GM19455 (cell line): Measurements from ENCODE around the gene GALNT18.

Experiments
- ATAC-seq: cut with Tn5 transposase; IDR thresholded peaks from one replicate; pipeline ENCODE4 v1.9.1; 2021; ENCODE audit not compliant: unreplicated experiment

Gene GALNT18

DNA sequence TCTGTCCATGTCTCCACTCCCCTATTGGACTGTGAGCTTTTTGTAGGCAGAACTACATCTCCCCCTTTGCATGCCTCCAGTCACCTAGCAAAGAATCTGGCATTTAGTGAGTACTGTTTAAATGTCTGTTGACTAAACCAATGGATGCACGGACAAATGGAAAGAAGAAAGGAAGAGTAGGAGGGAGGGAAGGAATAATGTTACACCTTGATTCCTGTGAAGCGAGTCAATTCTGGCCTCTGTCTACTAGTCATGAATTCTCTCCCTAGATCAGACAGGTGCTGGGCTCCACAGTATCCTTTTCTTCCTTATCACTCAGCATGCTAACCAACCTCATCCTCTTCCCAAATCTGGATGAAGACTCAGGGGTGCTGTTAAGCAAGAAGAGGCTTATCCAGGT is 33.6 kb downstream of the GALNT18 start:
- no peak for ATAC-seq

DNA sequence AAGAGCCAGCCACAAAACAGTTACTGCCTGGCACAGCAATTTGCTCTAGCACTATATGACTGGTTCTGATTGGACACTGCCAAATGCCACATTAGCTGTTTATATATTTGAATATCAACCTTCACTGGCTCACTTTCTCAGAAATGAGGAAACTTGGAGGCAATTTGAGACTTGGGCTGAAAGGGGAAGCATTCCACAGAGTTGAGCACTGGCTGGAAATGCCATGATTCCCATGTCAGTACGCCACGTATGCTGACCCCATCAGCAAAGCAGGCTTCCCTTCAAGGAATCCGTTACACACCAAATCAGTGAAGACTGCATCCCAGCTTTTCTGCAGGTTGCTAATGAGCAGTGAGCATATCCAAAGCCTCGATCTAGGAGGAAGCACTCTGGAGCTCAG is 34.7 kb downstream of the GALNT18 start:
- ATAC-seq, result no peak

DNA sequence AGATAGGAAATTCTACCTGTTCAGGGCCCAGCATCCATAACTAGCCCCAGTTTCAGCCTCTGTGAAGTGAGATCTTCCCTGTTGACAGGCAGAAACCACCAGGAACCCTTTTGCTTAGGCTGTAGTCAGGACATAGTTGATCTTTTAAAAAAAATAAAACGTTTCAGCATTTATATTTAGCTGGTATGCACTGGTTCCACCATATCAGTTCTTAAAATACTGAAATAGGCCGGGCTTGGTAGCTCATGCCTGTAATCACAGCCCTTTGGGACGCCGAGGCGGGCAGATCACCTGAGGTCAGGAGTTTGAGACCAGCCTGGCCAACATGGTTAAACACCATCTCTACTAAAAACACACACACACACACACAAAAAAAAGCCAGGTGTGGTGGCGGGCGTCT is 35.3 kb downstream of the GALNT18 start:
- ATAC-seq, result no peak

DNA sequence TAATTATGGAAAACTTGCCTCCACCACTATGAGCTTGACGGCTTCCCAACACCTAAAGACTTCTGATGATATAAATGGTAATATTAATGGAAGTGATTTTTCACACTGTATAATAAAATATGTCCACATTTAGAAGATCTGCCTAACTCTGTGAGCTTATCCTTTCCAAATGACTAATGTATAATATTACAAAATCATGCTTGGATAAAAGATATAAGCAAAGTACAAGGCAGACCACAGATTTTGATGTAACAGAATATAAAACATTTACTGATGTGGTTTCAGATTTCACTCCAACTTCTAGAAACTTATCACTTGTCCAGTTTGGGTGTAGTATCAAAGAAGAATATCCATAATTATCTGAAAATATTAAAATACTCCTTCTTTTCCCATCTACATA is 36.9 kb downstream of the GALNT18 start:
- ATAC-seq, result no peak

DNA sequence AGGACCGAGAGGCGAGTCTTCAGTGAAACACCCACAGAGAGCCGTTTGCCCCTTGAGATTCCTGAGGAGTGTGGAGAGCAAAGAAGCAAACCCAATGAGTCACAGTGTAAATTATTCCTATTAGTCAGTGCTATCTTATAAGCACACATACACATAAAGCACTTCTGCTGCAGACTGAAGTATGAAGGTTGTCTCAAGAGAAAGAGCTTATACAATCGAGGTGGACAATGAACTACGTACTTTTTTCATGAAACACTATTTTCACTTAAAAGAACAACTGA is 37.3 kb downstream of the GALNT18 start:
- no peak for ATAC-seq

DNA sequence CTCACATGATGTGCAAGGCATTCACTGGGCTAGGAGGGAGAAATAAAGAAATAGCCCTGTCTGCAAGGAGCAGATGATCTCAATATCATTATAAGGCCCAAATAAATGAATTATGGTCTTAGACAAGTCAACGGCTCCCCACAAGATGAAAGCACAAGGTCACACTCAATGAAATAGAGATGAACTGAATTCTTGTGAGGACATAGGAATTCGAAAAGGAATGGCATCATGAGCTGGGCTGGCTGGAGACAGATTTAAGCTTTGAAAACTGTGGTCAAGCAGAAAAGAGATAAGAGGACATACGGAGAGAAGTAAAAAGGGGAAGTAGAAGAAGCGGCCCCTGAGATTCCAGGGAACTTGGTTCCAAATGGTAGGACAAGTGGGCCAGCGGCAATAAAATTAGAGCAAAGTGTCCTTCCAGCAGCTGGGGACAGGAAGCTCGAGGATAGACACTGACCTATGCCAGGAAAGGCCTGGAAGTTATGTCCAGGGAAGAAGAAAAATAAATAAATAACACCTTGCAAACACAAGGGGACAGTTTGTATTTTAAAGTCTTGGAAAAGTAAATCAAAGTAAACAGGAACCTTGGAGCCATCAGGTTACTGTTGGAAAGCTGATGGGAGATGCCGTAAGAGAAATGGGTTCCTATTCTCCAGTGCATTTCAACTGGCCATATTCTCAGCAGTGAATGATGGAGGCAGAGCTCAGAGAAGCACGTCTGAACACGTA is 37.8 kb downstream of the GALNT18 start:
- no peak for ATAC-seq

DNA sequence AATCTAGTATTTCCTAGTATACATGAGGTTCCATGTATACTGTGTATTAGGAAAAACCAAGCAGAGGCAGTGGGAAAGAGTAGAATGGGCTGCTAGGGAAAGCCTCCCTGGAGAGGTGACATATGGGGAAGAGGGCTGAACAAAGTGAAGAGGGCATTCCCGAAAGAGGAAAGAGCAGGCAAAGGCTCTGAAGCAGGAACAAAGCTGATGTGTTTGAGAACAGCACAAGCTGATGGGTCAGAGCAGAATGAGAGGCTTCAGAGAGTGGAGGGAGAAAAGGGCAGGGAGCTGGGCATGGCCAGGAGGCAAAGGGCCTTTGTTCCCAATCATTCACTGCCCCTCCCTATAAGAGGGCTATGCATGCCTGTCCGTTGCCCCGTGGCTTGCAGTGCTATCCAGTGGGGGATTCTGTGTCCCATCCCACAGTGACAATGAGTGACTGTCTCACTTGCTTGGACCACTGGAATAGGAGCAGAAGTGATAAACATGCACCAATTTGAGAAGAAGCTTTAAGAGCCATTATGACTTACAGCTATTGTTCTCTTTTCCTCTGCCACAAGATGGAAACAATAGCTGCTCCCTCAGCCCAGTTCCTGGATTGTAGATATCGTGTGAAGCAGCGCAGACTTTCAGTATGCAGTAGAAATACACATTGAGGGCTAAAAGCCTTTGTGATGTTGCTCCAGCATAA is 39.6 kb downstream of the GALNT18 start:
- ATAC-seq, result no peak

DNA sequence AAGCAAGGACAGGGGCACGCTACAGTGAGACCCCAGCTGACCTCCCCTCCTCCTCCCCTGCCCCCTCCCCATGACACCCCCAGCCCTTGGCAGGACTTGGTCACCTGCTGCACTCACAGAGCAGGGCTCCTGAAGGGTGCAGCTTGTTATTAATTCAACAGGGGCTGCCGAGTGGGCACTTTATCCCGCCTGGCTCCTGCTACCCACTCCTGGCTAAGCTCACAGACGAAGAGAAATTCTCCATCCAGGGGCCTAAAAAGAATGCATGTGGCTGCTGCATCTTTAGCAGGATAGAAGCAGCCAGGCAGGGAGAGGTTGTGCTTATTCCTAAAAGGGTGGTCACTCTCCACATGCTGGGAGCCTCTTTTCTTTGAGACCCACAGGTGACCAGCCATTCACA is 40.3 kb downstream of the GALNT18 start:
- ATAC-seq, result no peak

DNA sequence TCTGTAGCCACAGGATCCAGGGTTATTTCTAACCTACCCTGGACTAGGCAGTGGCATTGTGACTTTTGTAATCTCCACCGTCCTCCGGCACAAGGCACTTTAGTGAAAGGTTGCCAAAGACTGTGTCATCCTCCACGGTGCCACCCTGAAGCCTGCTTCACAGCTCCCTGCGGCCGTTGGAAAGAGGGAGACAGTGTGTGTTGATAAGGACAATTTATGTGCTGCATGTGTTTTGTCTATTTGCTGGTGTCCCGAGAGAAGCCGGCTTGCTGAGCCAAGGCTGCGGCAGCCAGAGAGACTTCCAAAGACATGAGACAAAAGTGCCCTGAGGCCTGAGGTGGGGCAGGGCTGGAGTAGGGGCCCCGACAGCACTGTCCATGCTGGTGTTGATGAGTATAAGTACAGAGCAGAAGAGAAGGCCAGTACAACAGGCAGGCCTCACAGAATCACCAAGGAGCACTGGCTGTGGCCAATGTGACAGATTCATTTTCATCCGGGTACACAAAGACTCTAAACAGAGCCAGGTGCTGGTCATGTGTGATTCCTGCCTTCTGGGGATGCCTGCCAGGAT is 40.9 kb downstream of the GALNT18 start:
- no peak for ATAC-seq

DNA sequence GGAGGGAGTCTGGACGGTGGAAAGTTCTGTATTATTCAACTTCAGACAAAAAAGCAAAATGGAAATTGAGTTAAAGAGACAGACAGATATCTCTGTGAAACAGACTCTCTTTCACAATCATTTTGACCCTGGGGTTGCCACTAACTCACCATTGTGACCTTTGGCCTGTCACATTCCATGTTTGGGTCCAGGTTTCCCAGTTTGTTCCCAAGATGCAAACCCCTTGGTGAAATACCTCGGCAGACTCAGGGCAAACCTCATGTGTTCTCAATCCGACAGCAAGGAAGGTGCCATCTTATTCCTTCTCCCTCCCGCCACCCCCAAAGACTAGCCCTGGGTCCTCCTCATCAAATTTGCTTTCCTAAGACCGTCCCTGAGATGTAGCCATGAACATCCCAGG is 41.8 kb downstream of the GALNT18 start:
- no peak for ATAC-seq

DNA sequence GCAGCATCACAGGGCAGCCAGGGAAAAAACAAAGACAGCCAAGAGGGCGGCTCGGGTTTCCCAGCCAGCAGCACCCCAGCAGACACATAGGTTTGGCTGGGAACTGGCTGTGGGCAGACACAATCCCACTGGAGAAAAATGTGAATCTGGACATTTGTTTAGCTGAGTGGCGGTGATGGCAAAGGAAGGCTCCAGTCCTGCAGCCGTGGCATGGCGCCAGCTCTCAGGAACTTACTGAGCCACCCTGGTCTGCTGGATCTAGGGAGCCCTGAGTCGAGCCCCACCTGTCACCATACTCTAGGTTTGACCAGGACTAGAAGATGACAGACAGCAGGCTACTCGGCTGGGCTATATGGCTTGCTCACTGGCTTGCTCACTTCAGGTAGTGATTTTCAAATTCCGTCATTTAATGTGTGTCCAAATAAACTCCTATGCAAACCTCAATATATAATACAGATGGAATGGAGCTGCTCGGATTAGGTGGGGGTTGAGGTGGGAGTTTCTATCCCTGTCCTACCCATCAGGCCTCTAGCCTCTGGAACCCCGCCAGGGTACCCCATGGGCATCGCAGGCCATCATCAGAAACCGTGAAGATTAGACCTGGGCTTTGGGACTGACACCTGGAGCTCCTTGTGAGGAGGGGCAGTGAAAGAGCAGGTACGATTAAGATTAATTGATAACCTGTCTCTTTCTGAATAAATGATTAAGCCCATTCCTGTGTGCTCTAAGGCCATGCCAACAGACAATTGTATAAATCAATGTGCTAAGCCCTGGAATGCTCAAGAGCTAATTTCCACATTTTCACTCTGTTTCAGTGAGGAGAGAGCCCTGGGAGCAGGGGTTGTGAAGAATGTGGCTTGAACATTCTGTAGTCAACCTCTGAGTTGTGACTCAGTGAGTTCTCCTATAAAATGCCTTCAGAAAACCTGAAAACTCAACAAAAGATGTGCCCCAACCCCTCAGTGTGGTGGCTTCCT is 42.5 kb downstream of the GALNT18 start:
- no peak for ATAC-seq

DNA sequence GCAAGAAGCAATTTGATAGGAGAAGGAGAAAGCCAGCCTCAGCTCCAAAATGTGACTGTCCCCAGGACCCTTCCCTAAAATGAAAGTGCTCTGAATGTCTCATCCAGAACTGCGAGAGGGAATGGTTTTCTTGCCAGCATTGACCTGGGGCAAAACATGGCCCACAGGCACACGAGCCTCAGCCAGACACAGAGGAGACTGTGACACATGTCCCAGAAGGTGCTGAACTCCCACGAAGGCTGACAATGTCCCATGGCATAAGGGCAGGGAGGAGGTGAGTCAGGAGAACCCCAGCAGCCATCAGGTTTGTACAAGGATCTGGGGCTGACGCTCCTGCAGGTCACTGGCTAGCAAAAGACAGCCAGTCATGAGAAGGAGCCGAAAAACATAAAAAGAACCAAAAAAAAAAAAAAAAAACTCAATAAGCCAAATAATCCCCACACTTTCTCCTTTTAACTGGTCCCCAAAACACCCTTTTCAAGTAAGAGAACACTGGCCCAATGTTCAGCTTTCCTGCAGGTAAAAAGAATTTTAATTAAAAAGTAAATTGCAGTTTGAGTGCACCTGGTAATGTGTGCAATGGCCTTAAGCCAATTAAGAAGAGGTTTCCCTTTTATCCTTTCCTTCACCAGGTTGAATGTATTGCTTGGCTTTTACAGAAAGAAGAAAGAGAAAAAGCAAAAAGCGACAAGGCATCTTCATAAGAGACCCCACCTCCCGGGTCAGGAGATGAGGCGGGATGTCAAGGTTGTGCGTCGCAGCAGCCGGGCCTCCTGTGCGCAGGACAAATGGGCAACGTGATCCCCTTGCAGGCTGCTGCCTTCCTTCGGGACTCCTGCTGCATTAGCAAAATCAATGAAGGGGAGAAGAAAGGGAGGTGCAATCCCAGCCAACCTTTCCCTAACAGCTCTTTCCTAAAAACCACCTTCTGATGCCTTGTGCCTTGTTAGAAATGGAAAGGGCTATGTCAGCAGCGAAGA is 43.6 kb downstream of the GALNT18 start:
- ATAC-seq, result no peak

DNA sequence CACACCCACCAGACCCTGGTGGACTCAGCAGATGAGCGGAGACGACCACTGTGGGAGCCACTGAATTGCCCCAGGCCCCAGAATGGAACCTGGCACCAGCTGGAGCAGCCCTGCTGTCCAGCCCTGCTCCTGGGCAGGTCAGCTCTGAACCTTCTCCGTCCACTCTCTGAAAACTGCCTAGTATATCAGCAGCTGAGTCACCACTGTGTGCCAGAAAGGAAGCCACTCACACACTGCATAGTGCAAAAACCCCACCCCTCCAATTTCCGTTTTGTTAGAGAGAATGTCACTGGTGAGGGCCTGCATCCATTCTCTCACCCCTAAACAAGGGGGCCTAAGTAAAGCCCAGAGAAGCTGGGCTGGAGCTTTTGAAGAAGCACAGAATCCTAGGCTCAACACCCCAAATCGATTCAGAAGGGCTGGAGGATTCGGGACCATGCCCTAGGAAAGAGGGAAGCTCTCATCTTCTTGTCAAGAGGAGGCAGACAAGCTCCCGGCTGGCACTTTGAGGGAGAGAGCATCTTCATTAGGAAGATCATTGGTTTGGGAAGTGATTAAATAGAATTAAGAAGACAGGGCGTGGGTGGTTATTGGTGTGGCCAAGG is 44.5 kb downstream of the GALNT18 start:
- no peak for ATAC-seq

DNA sequence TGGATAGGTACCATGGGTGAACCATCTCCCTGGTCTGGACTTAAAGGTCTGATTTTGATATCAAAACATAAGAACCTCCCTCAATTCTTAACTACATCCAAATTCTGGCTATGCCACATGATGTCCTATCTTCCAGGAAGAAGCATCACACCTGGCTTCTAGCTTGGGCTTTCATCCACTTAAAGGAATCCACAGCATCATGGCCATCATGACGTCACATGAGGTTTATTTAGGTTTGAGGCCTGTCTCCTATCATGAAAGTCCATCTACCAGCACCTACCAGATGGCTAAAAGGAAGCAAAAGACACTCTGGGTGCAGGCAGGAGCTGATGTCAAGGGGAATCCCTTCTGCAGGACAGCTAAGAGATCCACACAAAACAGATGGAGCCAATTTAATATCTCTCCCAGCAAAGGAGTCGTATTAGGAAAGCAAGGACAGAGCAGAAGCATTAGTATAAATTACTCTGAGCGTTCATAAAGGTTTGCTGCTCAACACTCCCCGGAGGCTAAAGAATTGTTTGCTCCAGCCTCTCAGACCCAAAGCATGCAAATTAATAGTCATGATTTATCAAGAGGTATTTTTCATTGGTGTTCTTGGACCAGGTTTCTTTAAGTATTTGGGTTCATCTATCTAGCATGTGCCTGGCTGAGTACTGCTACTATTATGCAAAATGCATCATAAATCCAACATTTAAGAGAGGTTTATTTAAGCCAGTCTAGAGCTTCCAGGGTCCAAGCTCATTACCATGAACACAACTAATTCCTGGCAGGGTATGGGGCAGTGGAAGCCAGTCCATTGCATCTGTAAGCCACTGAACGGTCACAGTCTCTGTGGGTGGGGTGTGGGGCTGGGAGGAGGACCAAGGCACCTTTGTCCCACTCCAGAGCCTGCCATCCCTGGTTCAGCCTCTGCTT is 47.2 kb downstream of the GALNT18 start:
- ATAC-seq, result no peak

DNA sequence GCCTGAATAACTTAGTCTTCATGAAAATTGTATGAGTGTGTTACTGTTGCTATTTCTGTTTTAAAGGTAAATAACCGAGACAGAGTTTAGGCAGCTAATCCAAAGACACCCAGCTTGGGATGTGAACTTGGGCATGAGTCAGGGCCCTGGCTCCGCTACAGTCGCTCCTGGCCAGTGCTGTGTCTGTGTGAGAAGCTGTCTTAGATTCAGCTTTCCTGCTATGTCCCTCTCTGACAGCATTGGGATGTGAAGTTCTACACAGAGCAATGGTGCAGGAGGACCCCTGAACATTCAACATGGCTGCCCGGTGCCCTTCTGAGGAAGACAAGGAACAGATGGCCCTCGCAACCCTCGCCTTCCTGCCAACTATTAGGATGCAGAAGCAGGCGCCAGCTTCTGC is 49.4 kb downstream of the GALNT18 start:
- ATAC-seq, result no peak

DNA sequence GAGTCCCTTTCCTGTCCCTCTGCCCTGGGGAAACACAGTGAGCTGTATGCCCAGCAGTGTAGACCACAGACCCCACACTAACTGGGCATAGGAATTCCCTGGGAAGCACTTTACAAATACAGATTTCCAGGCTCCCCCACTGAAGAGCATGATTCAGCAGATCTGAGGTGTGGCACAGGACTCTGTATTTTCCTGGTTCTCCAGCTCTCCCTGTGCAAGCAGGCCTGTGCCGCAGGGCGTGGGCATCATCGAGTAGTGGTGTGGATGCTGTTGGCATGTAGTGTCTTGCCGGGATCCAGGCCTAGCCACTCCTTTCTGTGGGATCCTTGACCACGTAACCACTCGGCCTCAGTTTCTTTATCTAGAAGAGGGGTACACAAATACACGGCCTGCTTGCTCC is 49.9 kb downstream of the GALNT18 start:
- ATAC-seq, result no peak

DNA sequence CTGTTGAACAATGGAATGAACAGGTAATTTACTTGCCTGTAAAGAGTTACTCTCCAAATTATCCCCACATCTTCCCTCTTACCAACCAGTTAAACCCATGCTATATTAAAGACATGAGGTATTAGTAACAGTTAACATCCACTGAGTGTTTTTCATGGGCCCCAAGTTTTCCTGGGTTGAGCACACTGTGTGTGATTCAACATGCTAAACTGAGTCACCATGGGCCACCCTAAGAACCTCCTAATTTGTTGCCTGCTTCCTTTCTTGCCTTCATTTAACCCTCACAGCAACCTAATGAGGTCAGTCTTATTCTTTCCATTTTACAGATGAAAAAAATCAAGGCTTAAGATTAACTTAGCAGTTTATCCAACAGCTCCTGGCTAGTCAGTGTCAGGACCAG is 51.0 kb downstream of the GALNT18 start:
- no peak for ATAC-seq

DNA sequence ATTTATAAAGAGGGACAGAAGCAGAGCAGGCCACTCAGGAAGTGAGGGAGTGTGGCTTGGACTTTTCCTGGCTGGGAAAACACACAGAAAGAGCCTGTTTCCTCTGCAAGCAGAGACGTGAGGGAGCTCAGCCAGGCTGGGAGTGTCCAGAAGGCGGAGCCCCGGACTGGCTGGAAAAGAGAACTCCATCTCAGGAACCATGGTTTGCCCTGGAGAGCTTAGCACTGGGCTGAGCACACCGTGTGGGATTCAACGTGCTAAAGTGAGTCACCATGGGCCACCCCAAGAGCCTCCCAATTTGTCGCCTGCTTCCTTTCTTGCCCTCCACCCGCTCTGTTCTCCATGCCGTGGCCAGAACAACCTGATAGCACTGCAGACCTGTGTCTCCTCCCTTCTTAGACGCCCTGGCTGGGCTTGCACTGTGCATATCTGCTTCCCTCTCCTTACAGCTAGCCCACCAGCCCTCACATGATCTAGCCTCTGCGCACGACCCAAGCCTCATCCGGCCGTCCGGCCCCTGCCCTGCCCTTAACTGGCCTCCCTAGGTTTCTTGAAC is 51.8 kb downstream of the GALNT18 start:
- ATAC-seq, result no peak
